C4-2B (cell line): Measurements from ENCODE around the gene ZNF674.

Experiments used
- CTCF ChIP-seq: fragments of 450-650 bp; conservative IDR thresholded peaks from 2 replicates; pipeline ENCODE4 v1.5.1; 2017; ENCODE audit warnings: mild to moderate bottlenecking
- ZFX ChIP-seq: fragments of 450-650 bp; IDR thresholded peaks from 2 replicates; pipeline ENCODE4 v1.6.1; 2017

GRCh38 chrX:46587753-46588171 is 42.5 kb upstream of the ZNF674 start:
- TF ChIP-seq CTCF (no peak), ZFX (no peak)
